ENCODE results near the gene EPHA8.

Gene EPHA8

GRCh38 chr1:22643381-22643780 is 80.1 kb downstream of the EPHA8 start, which contains the start of gene C1QC:
C1QC (plus strand) TSS chr1:22643633; CDS start chr1:22644024, 391 bp downstream.
- H3K4me1 ChIP-seq (ENCODE audit: control insufficient read depth in 2 of 2, insufficient read depth in 1 of 2, low read depth in 1 of 2, low read length in 2 of 2), result no peaks in the 10 kb centered on the region
- peaks cover 0 to 42% (median 0%) of the 10 kb centered on the region in 3 experiments for H3K27me3 ChIP-seq (ENCODE audit: control insufficient read depth in 3 of 3, insufficient read depth in 3 of 3, low read depth in 1 of 3, low read length in 3 of 3)
- no peak within 1 kb of the TSS for H2AFZ ChIP-seq (ENCODE audit: low read length)
- H2BK5ac ChIP-seq (ENCODE audit: low read length), result no peak within 1 kb of the TSS
- peak within 1 kb of the TSS; percentile 59 for H2AK5ac ChIP-seq (ENCODE audit: low read depth, low read length)
- H4K91ac ChIP-seq (ENCODE audit: low read depth, low read length, poor library complexity), result no peak within 1 kb of the TSS
- H3K4me2 ChIP-seq (ENCODE audit: insufficient read depth, low read length, poor library complexity, severe bottlenecking), result no peak within 1 kb of the TSS
- H2BK120ac ChIP-seq (ENCODE audit: low read depth, low read length), result no peak within 1 kb of the TSS
- H4K8ac ChIP-seq (ENCODE audit: low read depth, low read length), result no peak within 1 kb of the TSS
- peak within 1 kb of the TSS; percentile 13 for H3K9ac ChIP-seq (ENCODE audit: low read depth, low read length, poor library complexity)
- no peaks in the 10 kb centered on the region for H3K36me3 ChIP-seq (replicated peaks in 1 of 2; ENCODE audit: control insufficient read depth in 2 of 2, insufficient read depth in 2 of 2, low read length in 2 of 2)
- no peak within 1 kb of the TSS for H3K14ac ChIP-seq (ENCODE audit: low read length)
- no peak within 1 kb of the TSS for H3K4ac ChIP-seq (ENCODE audit: low read length)
- H3K18ac ChIP-seq (ENCODE audit: low read length), result no peak within 1 kb of the TSS
- H3K9me3 ChIP-seq (replicated peaks in 1 of 2; ENCODE audit: control insufficient read depth in 2 of 2, insufficient read depth in 1 of 2, low read depth in 1 of 2, low read length in 2 of 2), result no peaks in the 10 kb centered on the region
- H3K4me3 ChIP-seq (ENCODE audit: low read length in 2 of 2), result no peak within 1 kb of the TSS
- no peak within 1 kb of the TSS for H3K23ac ChIP-seq (ENCODE audit: low read depth, low read length, poor library complexity)
- DNase-seq (ENCODE audit: low spot score), result no peak
- H3K79me1 ChIP-seq (ENCODE audit: low read depth, low read length), result no peaks in the 10 kb centered on the region
- WGBS, 2 donors (ENCODE audit: extremely low coverage in 2 of 2, insufficient read length in 2 of 2, insufficient replicate concordance in 1 of 2), result no CpG with 5 or more reads among the region's 8 CpGs
- no peak within 1 kb of the TSS for H3K27ac ChIP-seq (replicated peaks; ENCODE audit: low read length)
- peak within 1 kb of the TSS; percentile 19 for H2BK15ac ChIP-seq (ENCODE audit: low read length)
- no peak within 1 kb of the TSS for H2BK12ac ChIP-seq (ENCODE audit: low read length)

GRCh38 chr1:22643928-22644327 is 80.6 kb downstream of the EPHA8 start:
- peaks cover 0 to 42% (median 0%) of the 10 kb centered on the region in 3 experiments for H3K27me3 ChIP-seq (ENCODE audit: control insufficient read depth in 3 of 3, insufficient read depth in 3 of 3, low read depth in 1 of 3, low read length in 3 of 3)
- no peak overlapping the region for H4K91ac ChIP-seq (ENCODE audit: low read depth, low read length, poor library complexity)
- no peak overlapping the region for H3K14ac ChIP-seq (ENCODE audit: low read length)
- no peak overlapping the region for H3K18ac ChIP-seq (ENCODE audit: low read length)
- no peak overlapping the region for H3K27ac ChIP-seq (replicated peaks; ENCODE audit: low read length)
- no CpG with 5 or more reads among the region's 12 CpGs for WGBS, 2 donors (ENCODE audit: extremely low coverage in 2 of 2, insufficient read length in 2 of 2, insufficient replicate concordance in 1 of 2)
- no peaks in the 10 kb centered on the region for H3K9me3 ChIP-seq (replicated peaks in 1 of 2; ENCODE audit: control insufficient read depth in 2 of 2, insufficient read depth in 1 of 2, low read depth in 1 of 2, low read length in 2 of 2)
- H3K4me3 ChIP-seq (ENCODE audit: low read length in 2 of 2), result no peak overlapping the region
- no peak overlapping the region for H2BK5ac ChIP-seq (ENCODE audit: low read length)
- H2BK12ac ChIP-seq (ENCODE audit: low read length), result no peak overlapping the region
- H3K4me2 ChIP-seq (ENCODE audit: insufficient read depth, low read length, poor library complexity, severe bottlenecking), result no peak overlapping the region
- H3K79me1 ChIP-seq (ENCODE audit: low read depth, low read length), result no peaks in the 10 kb centered on the region
- no peaks in the 10 kb centered on the region for H3K36me3 ChIP-seq (replicated peaks in 1 of 2; ENCODE audit: control insufficient read depth in 2 of 2, insufficient read depth in 2 of 2, low read length in 2 of 2)
- H3K4me1 ChIP-seq (ENCODE audit: control insufficient read depth in 2 of 2, insufficient read depth in 1 of 2, low read depth in 1 of 2, low read length in 2 of 2), result no peaks in the 10 kb centered on the region
- no peak overlapping the region for H2AFZ ChIP-seq (ENCODE audit: low read length)
- H2BK15ac ChIP-seq (ENCODE audit: low read length), result no peak overlapping the region
- H3K9ac ChIP-seq (ENCODE audit: low read depth, low read length, poor library complexity), result peak overlapping the region; percentile 13
- DNase-seq (ENCODE audit: low spot score), result no peak
- no peak overlapping the region for H3K23ac ChIP-seq (ENCODE audit: low read depth, low read length, poor library complexity)
- H3K4ac ChIP-seq (ENCODE audit: low read length), result no peak overlapping the region
- no peak overlapping the region for H4K8ac ChIP-seq (ENCODE audit: low read depth, low read length)
- no peak overlapping the region for H2BK120ac ChIP-seq (ENCODE audit: low read depth, low read length)
- H2AK5ac ChIP-seq (ENCODE audit: low read depth, low read length), result peak overlapping the region; percentile 47

- peak overlapping the region; percentile 67 for H3K9ac ChIP-seq (ENCODE audit: low read depth, low read length, poor library complexity)
- peaks cover 0 to 46% (median 2%) of the 10 kb centered on the region in 3 experiments for H3K27me3 ChIP-seq (ENCODE audit: control insufficient read depth in 3 of 3, insufficient read depth in 3 of 3, low read depth in 1 of 3, low read length in 3 of 3)
- no peak overlapping the region for H3K4me3 ChIP-seq (ENCODE audit: low read length in 2 of 2)
- H2BK15ac ChIP-seq (ENCODE audit: low read length), result no peak overlapping the region
- H3K9me3 ChIP-seq (replicated peaks in 1 of 2; ENCODE audit: control insufficient read depth in 2 of 2, insufficient read depth in 1 of 2, low read depth in 1 of 2, low read length in 2 of 2), result peaks cover 0 to 2% of the 10 kb centered on the region in 2 donors
- H2BK5ac ChIP-seq (ENCODE audit: low read length), result no peak overlapping the region
- H2AFZ ChIP-seq (ENCODE audit: low read length), result no peak overlapping the region
- DNase-seq (ENCODE audit: low spot score), result no peak
- H3K4ac ChIP-seq (ENCODE audit: low read length), result no peak overlapping the region
- no peak overlapping the region for H4K8ac ChIP-seq (ENCODE audit: low read depth, low read length)
- no peaks in the 10 kb centered on the region for H3K4me1 ChIP-seq (ENCODE audit: control insufficient read depth in 2 of 2, insufficient read depth in 1 of 2, low read depth in 1 of 2, low read length in 2 of 2)
- H3K23ac ChIP-seq (ENCODE audit: low read depth, low read length, poor library complexity), result no peak overlapping the region
- no peak overlapping the region for H3K27ac ChIP-seq (replicated peaks; ENCODE audit: low read length)
- no peak overlapping the region for H3K18ac ChIP-seq (ENCODE audit: low read length)
- no peak overlapping the region for H3K14ac ChIP-seq (ENCODE audit: low read length)
- no peak overlapping the region for H2BK12ac ChIP-seq (ENCODE audit: low read length)
- H3K4me2 ChIP-seq (ENCODE audit: insufficient read depth, low read length, poor library complexity, severe bottlenecking), result no peak overlapping the region
- H2BK120ac ChIP-seq (ENCODE audit: low read depth, low read length), result no peak overlapping the region
- H4K91ac ChIP-seq (ENCODE audit: low read depth, low read length, poor library complexity), result no peak overlapping the region
- H3K36me3 ChIP-seq (replicated peaks in 1 of 2; ENCODE audit: control insufficient read depth in 2 of 2, insufficient read depth in 2 of 2, low read length in 2 of 2), result no peaks in the 10 kb centered on the region
- no CpG with 5 or more reads among the region's 7 CpGs for WGBS, 2 donors (ENCODE audit: extremely low coverage in 2 of 2, insufficient read length in 2 of 2, insufficient replicate concordance in 1 of 2)
- H2AK5ac ChIP-seq (ENCODE audit: low read depth, low read length), result no peak overlapping the region
- H3K79me1 ChIP-seq (ENCODE audit: low read depth, low read length), result no peaks in the 10 kb centered on the region
Measured at GRCh38 chr1:22645931-22646330, 82.6 kb downstream of the EPHA8 start.

- Histone ChIP-seq H3K27me3 (ENCODE audit: control insufficient read depth in 3 of 3, insufficient read depth in 3 of 3, low read depth in 1 of 3, low read length in 3 of 3) (peaks cover 0 to 45% (median 2%) of the 10 kb centered on the region in 3 experiments), H4K91ac (ENCODE audit: low read depth, low read length, poor library complexity) (no peak overlapping the region), H3K23ac (ENCODE audit: low read depth, low read length, poor library complexity) (no peak overlapping the region), H3K4me3 (ENCODE audit: low read length in 2 of 2) (no peak overlapping the region), H2AK5ac (ENCODE audit: low read depth, low read length) (no peak overlapping the region), H3K18ac (ENCODE audit: low read length) (no peak overlapping the region), H2BK15ac (ENCODE audit: low read length) (no peak overlapping the region), H2BK120ac (ENCODE audit: low read depth, low read length) (no peak overlapping the region), H3K27ac (replicated peaks; ENCODE audit: low read length) (no peak overlapping the region), H2BK12ac (ENCODE audit: low read length) (no peak overlapping the region), H2AFZ (ENCODE audit: low read length) (no peak overlapping the region), H3K79me1 (ENCODE audit: low read depth, low read length) (no peaks in the 10 kb centered on the region), H3K9ac (ENCODE audit: low read depth, low read length, poor library complexity) (no peak overlapping the region), H3K36me3 (replicated peaks in 1 of 2; ENCODE audit: control insufficient read depth in 2 of 2, insufficient read depth in 2 of 2, low read length in 2 of 2) (no peaks in the 10 kb centered on the region), H3K14ac (ENCODE audit: low read length) (no peak overlapping the region), H3K9me3 (replicated peaks in 1 of 2; ENCODE audit: control insufficient read depth in 2 of 2, insufficient read depth in 1 of 2, low read depth in 1 of 2, low read length in 2 of 2) (peaks cover 0 to 2% of the 10 kb centered on the region in 2 donors), H3K4ac (ENCODE audit: low read length) (no peak overlapping the region), H3K4me2 (ENCODE audit: insufficient read depth, low read length, poor library complexity, severe bottlenecking) (no peak overlapping the region), H4K8ac (ENCODE audit: low read depth, low read length) (no peak overlapping the region), H3K4me1 (ENCODE audit: control insufficient read depth in 2 of 2, insufficient read depth in 1 of 2, low read depth in 1 of 2, low read length in 2 of 2) (no peaks in the 10 kb centered on the region), H2BK5ac (ENCODE audit: low read length) (no peak overlapping the region)
- no peak for DNase-seq (ENCODE audit: low spot score)
- WGBS, 2 donors (ENCODE audit: extremely low coverage in 2 of 2, insufficient read length in 2 of 2, insufficient replicate concordance in 1 of 2), result no CpG with 5 or more reads among the region's 1 CpG
Measured at GRCh38 chr1:22646384-22646783, 83.1 kb downstream of the EPHA8 start.

All from neuronal stem cell (in vitro differentiated cells).